ENCODE results near the gene ETV3L.

DNA sequence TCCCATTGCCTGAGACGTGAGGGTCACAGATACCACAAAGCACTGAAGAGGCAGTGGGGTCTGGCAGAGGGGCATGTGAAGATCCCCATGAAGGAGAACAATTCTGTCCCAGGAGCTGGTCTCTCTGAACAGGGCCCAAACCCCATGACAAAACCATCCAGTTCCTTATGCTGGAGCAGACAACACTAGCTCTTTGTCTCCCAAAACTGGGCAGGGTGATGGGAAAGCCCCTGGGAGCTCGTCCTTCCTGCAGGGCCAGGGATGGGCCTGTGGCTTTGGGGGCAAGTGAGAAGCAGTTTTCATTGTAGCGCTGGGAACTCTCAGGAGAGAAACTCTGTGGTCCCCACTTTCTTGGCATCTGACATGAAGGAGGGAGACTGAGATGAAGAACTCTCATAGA, 8.8 kb downstream of the ETV3L start:
- TF ChIP-seq, protein P1, sequence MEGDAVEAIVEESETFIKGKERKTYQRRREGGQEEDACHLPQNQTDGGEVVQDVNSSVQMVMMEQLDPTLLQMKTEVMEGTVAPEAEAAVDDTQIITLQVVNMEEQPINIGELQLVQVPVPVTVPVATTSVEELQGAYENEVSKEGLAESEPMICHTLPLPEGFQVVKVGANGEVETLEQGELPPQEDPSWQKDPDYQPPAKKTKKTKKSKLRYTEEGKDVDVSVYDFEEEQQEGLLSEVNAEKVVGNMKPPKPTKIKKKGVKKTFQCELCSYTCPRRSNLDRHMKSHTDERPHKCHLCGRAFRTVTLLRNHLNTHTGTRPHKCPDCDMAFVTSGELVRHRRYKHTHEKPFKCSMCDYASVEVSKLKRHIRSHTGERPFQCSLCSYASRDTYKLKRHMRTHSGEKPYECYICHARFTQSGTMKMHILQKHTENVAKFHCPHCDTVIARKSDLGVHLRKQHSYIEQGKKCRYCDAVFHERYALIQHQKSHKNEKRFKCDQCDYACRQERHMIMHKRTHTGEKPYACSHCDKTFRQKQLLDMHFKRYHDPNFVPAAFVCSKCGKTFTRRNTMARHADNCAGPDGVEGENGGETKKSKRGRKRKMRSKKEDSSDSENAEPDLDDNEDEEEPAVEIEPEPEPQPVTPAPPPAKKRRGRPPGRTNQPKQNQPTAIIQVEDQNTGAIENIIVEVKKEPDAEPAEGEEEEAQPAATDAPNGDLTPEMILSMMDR (IDR thresholded peaks at IDR 0.05) = no peak
- TF ChIP-seq EP300 (IDR thresholded peaks at IDR 0.05; ENCODE audit: low read depth) = no peak
- TF ChIP-seq POLR2A (IDR thresholded peaks at IDR 0.05) = no peak
- TF ChIP-seq POLR2AphosphoS5 (IDR thresholded peaks at IDR 0.05) = no peak

Data from transverse colon (tissue), 4 donors.